Activated T-cell treated with anti-CD3 and anti-CD28 coated beads, Interleukin-2, amount 50 U/mL, for 1 hour (primary cell): Measurements from ENCODE around the gene NRGN.
A peak's percentile ranks its signal among the peaks of the same experiment; 100 is the strongest.
"Not testable (repeated sequence)": the region's sequence is repeated elsewhere in the genome, so short reads cannot be mapped to it uniquely, and the experiment has no call there.

Experiments
- DNase-seq: peaks from one replicate; pipeline ENCODE4 v3.0.0-alpha.2; 2020

The NRGN gene

GRCh38 chr11:124758355-124759265 lies 18.9 kb downstream of the NRGN start:
- DNase-seq, result peak; percentile 73

- no peak for DNase-seq
These were observed 19.8 kb downstream of the NRGN start for GRCh38 chr11:124759266-124760204.

- no peak for DNase-seq
These were observed 20.5 kb downstream of the NRGN start for GRCh38 chr11:124760205-124760652.

- DNase-seq, result no peak
These were observed 21.1 kb downstream of the NRGN start for GRCh38 chr11:124760806-124761205.

GRCh38 chr11:124761301-124762104 lies 21.8 kb downstream of the NRGN start:
- DNase-seq, result no peak

GRCh38 chr11:124762105-124762623 lies 22.4 kb downstream of the NRGN start, which contains the start of gene ESAM:
TSS of gene ESAM (minus strand) at chr11:124762290. CDS start at chr11:124762154, 136 bp downstream.
- peak; percentile 78 for DNase-seq

- DNase-seq, result no peak
These were observed 22.9 kb downstream of the NRGN start for GRCh38 chr11:124762624-124763155.

GRCh38 chr11:124763156-124763947 lies 23.6 kb downstream of the NRGN start:
- peak; percentile 89 for DNase-seq

- no peak for DNase-seq
These were observed 26.4 kb downstream of the NRGN start for GRCh38 chr11:124766156-124766555.

GRCh38 chr11:124768914-124769313 lies 29.2 kb downstream of the NRGN start:
- no peak for DNase-seq

GRCh38 chr11:124769806-124770774 lies 30.3 kb downstream of the NRGN start:
- no peak for DNase-seq

GRCh38 chr11:124770959-124771358 lies 31.2 kb downstream of the NRGN start:
- DNase-seq, result not testable (repeated sequence)

- no peak for DNase-seq
These were observed 37.3 kb downstream of the NRGN start for GRCh38 chr11:124776865-124777645.

- no peak for DNase-seq
These were observed 38.5 kb downstream of the NRGN start for GRCh38 chr11:124778281-124778680.

- no peak for DNase-seq
These were observed 39.8 kb downstream of the NRGN start for GRCh38 chr11:124779568-124779967.

GRCh38 chr11:124783002-124783401 lies 43.3 kb downstream of the NRGN start:
- no peak for DNase-seq

GRCh38 chr11:124784051-124784450 lies 44.3 kb downstream of the NRGN start:
- no peak for DNase-seq

GRCh38 chr11:124788521-124788920 lies 48.8 kb downstream of the NRGN start:
- no peak for DNase-seq
